NCI-H446 (cell line): ENCODE measurements around the gene ARRB1.
"Not testable (repeated sequence)": the region's sequence is repeated elsewhere in the genome, so short reads cannot be mapped to it uniquely, and the experiment has no call there.

Source experiments
- DNase-seq, 2 experiments: peaks; one replicate each; lab custom pipeline; 2025; lab: John Stamatoyannopoulos, UW

Gene ARRB1

DNA sequence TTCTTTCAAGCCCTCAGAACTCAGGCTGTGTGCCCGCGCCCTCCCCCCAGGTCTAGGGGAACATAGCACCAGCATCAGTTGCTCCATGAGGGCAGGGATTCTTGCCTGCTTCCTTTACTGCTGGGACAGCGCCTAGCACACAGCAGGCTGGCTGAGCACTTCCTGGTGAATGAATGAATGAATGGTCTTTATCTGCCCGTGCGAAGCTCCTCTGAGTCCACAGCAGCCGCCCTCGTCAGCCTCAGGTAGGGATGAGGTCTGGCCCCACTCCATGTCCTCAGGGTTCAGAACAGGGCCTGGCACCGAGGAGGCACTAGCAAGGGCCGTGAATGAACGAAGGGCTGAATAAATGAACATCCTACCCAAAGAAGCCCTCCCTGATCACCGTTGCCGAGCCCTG is 27.3 kb downstream of the ARRB1 start:
- DNase-seq, result no peak

DNA sequence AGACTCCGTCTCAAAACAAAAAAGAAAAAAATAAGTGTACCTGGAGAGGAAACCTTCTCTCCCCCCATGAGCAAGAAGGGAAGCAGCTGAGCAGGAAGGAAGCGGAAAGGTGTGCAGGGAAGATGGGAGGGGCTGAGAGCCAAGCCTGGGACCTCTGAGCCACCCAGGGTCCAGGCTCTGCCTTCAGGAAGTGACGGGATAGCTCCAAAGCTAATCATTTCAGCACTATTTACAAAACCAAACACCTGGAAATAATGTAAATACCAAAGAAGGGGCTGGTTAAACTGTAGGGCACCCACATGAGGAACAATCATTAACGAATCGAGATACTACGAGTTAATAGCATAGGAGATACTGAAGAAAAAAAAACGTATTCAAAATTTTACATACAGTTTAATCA is 27.9 kb downstream of the ARRB1 start:
- no peak for DNase-seq

DNA sequence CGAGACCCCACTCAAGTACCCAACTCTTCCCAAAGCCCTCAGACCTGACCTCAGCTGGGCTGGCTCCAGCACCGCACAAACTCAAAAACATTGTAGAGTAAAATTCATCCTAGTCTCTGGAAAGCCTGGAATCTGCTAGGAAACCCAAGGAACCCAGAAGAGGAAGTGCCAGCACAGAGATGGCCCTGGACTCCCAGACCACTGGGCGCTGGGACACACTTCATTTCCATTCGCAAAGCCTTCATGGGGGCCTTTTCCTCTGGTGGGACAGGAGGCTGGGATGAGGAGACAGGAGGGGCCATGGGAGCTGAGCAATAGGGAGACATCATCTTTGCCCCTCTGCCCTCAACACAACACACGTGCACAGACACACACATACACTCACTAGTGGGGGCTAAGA is 30.8 kb downstream of the ARRB1 start:
- no peak for DNase-seq

DNA sequence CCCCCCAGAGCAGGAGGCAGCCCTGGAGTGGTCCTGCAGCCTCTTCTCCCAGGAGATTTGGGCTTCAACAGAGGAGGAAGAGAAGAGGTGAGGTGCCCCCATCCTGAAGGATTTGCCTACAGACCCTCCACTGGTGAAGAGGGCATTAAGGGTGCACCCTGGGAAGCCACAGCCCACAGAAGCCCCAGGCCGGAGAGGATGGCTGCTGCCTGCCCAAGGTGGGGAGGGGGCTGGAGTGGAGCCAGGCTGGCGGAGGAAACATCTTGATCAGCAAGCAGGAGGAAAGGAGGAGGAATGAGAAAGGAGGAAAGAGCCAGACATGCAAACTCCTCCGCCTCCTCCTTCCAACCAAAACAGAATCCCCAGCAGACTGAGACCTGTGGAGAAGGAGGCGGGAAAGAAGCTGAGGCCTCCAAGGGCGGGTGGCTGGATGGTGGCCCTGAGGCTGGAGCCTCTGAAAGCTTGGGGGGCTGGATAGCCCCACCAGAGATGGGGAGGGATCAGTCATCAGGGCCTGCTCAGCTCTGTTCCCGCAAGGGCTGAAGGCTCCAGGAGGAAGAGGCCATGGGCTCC is 31.3 kb downstream of the ARRB1 start:
- DNase-seq, result no peak

- no peak for DNase-seq
Observed at GRCh38 chr11:75319035-75319877, 32.2 kb downstream of the ARRB1 start.

DNA sequence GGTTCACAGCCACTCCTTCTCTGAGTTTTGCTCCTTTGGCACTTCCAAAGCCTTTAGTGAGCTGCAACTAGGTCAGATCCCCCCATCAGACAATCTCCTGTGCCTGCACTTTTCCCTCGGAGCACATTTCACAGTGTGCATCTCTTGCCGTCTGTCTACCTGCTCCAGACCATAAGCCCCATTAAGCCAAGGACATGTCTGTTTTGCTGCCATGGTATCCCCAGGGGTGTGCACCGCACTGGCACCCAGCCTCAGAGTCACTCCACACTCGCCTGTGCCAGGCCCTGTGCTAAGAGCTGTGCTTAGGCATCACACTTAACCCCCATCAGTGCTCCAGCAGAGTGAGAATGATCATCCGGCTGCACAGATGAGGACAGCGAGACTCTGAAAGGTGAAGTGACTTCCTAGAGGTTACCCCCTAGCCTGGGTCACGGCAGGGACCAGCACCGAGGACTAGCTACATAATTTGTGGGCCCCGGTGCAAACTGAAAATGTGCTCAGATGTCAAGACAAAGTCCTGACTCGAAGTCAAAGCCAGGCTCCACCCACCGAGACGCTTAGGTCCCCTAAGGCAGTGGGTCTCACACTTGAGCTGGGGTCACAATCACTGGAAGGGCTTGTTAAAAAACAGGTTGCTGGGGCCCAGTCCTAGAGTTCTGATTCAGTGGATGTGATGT is 33.9 kb downstream of the ARRB1 start:
- no peak for DNase-seq

GRCh38 chr11:75315439-75315805 is 36.0 kb downstream of the ARRB1 start:
- DNase-seq, result no peak

- no peak for DNase-seq
Observed at GRCh38 chr11:75314771-75315438, 36.6 kb downstream of the ARRB1 start.

GRCh38 chr11:75313513-75314272 is 37.8 kb downstream of the ARRB1 start:
- no peak for DNase-seq

DNA sequence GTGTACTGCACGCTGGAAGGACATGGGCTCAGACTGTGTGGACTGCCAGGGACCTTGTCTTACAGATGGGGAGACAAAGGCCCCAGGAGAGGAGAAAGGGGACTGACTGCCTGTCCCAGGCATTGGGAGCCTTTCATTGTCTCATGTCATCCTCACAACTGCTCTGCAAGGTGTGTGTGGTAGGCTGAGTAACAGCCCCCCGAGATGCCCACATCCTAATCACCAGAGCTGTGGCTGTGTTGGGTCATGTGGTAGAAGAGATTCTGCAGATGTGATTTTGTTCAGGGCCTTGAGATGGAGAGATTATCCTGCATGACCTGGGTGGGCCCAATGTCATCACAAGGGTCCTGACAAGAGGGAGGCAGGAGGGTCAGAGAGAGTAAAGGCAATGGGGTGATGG is 39.1 kb downstream of the ARRB1 start:
- no peak for DNase-seq

- no peak for DNase-seq
Observed at GRCh38 chr11:75311858-75312288, 39.6 kb downstream of the ARRB1 start.

GRCh38 chr11:75308986-75309385 is 42.5 kb downstream of the ARRB1 start:
- no peak for DNase-seq

DNA sequence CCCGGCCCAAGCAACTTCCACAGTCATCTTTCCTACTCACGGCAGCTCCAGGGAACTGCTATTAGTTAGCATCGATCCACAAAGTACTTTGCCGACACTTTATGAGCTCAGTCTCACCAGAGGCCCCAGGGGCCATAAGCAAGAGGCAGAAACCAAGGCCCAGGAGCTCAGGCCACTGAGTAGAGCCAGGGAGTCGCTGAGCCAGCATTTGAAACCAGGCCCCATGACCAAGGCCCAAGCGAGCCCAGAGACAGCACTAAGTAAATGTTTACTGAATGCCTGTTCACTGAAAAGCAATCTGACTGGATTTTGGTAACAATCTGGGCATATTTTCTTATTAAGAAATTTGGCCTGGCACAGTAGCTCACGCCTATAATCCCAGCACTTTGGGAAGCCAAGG is 43.3 kb downstream of the ARRB1 start:
- DNase-seq, result no peak

GRCh38 chr11:75307058-75307457 is 44.4 kb downstream of the ARRB1 start:
- DNase-seq, result no peak

DNA sequence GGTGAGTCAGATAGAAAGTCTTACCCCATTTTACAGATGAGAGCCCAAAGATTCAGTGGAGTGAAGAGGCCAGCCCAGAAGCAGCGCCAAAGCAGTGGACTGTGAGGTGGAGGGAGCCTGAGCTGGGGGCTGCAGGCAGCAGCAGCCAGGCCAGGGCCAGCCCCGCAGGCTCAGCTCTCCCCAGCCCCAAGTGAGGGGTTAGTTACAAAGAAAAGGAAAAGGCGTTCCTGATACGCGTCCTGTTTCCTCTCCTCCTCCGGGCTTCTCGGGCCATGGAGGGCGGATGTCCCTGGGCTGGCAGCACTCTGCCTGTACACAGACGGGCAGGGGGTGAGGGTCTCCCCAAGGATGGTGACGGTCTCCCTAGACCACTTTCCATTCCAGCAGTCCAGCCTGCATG is 44.9 kb downstream of the ARRB1 start:
- no peak for DNase-seq

- DNase-seq, result no peak
Observed at GRCh38 chr11:75305993-75306392, 45.5 kb downstream of the ARRB1 start.

- DNase-seq, result no peak
Observed at GRCh38 chr11:75305452-75305851, 46.0 kb downstream of the ARRB1 start.

- not testable (repeated sequence) for DNase-seq
Observed at GRCh38 chr11:75304941-75305340, 46.5 kb downstream of the ARRB1 start.

DNA sequence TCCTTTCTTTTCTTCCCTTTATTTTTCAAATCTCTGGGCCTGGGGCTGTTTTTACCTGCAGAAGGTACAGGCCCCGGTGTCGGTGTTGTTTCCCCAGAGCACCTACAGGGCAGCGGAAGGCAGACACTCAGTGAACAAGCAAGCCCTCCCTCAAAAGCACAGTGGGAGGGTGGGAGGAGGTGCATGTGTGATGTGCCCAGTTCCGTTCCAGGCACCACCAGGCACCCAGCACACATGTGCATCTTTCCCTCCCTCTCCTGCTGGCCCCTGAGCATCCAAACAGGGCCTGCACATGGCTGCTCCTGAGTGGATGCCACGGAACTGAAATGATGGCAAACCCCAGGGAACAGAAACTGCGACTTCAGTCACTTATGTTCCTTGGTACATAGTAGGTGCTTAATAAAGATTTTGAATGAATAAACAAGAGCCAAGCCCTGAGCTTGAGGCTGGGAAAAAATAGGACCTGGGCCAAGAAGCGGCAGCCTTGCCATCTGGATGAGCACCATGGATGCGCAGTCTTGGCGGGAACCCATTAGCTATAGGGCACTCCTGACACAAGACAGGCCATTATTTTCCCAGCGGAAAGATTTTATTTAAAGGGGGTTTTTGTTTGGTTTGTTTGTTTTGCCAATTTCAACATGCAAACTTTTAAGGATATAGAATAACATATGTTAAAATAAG is 47.8 kb downstream of the ARRB1 start:
- DNase-seq, result peak; percentile 88 to 89

- peak in 1 of 2 experiments; percentile 26 for DNase-seq
Observed at GRCh38 chr11:75302371-75302770, 49.1 kb downstream of the ARRB1 start.

- DNase-seq, result no peak
Observed at GRCh38 chr11:75301601-75302345, 49.7 kb downstream of the ARRB1 start.
